Peyer's patch (tissue), 4 donors: ENCODE measurements around the gene SLC25A48.

Source experiments
- CTCF ChIP-seq, 6 experiments: fragments of 450-650 bp in 4 of 6; fragments of 200-600 bp in 2 of 6; sonication (generic) in 1 of 6; IDR thresholded peaks; one replicate each; pipeline ENCODE4 v1.5.1; 2017 to 2019; ENCODE audit warnings: antibody characterized with exemption in 6 of 6, mild to moderate bottlenecking in 3 of 6, moderate library complexity in 1 of 6
- POLR2A ChIP-seq, 2 donors: fragments of 450-650 bp; IDR thresholded peaks; one replicate each; pipeline ENCODE4 v1.5.1; 2017; ENCODE audit warnings: antibody characterized with exemption in 2 of 2, mild to moderate bottlenecking in 2 of 2, moderate library complexity in 2 of 2

GRCh38 chr5:135913713-135914626, 79.5 kb downstream of the SLC25A48 start:
- TF ChIP-seq CTCF (IDR thresholded peaks at IDR 0.05) = no peak
- TF ChIP-seq POLR2A (IDR thresholded peaks at IDR 0.05) = no peak
